ENCODE measurements around the gene ERGIC2. TPM values are rescaled to one million over a fixed set of nuclear protein-coding genes. Genes with fewer than 3 reads are reported as not detected.

ERGIC2 gene
- total and polyA plus RNA-seq, 2 donors (not counting 1 experiment from before 2014, with no cell fraction given) = 4.4 to 37.2 TPM

DNA sequence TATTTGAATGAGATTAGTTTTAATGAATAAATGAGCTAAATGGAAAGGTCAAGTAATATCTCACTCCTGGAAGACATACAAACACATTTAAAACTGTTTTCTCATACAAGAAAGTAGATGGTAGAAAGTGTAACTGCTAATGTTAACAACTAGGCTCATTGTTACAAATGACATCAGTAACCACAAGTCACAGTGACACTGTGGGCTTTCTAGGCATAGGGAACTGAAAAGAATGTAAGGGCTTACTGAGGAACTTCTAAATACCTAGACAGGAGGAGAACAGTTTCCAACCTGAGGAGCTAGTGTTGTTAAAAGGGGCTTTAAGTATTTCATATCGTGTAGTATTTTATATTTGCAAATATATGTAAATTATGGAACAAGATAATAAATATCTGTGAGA, 17.5 kb upstream of the ERGIC2 start:
- H3K9me3 Mint-ChIP-seq (ENCODE audit: insufficient read depth) = no peaks in the 10 kb centered on the region
- ChIA-PET POLR2A (no interaction called here), CTCF (no interaction called here)
- TF ChIP-seq EZH2 (IDR thresholded peaks at IDR 0.05; ENCODE audit: borderline replicate concordance, insufficient read depth, low read depth, low read length, poor library complexity, severe bottlenecking) = no peak
- TF ChIP-seq, protein P1, sequence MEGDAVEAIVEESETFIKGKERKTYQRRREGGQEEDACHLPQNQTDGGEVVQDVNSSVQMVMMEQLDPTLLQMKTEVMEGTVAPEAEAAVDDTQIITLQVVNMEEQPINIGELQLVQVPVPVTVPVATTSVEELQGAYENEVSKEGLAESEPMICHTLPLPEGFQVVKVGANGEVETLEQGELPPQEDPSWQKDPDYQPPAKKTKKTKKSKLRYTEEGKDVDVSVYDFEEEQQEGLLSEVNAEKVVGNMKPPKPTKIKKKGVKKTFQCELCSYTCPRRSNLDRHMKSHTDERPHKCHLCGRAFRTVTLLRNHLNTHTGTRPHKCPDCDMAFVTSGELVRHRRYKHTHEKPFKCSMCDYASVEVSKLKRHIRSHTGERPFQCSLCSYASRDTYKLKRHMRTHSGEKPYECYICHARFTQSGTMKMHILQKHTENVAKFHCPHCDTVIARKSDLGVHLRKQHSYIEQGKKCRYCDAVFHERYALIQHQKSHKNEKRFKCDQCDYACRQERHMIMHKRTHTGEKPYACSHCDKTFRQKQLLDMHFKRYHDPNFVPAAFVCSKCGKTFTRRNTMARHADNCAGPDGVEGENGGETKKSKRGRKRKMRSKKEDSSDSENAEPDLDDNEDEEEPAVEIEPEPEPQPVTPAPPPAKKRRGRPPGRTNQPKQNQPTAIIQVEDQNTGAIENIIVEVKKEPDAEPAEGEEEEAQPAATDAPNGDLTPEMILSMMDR (IDR thresholded peaks at IDR 0.05) = no peak
- H3K4me1 Mint-ChIP-seq = no peaks in the 10 kb centered on the region
- Histone ChIP-seq H3K27me3 (replicated peaks in 1 of 4; ENCODE audit: control extremely low read depth in 1 of 4, control insufficient read depth in 3 of 4, insufficient read depth in 4 of 4, low read length in 3 of 4) (peaks cover 0 to 4% (median 0%) of the 10 kb centered on the region in 4 experiments), H3K9ac (ENCODE audit: low read length) (no peak overlapping the region), H3K9me3 (ENCODE audit: control extremely low read depth in 1 of 3, control insufficient read depth in 2 of 3, insufficient read depth in 1 of 3, low read length in 2 of 3) (no peaks in the 10 kb centered on the region), H3K79me2 (ENCODE audit: control insufficient read depth, insufficient read depth, low read length) (no peaks in the 10 kb centered on the region), H3K36me3 (replicated peaks in 1 of 2; ENCODE audit: control extremely low read depth in 1 of 2, control insufficient read depth in 1 of 2, extremely low read depth in 1 of 2, insufficient read depth in 2 of 2, low read length in 1 of 2) (no peaks in the 10 kb centered on the region), H3K4me3 (ENCODE audit: control extremely low read depth in 1 of 5, extremely low read depth in 1 of 5, insufficient read depth in 1 of 5, low read depth in 2 of 5, low read length in 4 of 5) (no peak overlapping the region), H4K20me1 (ENCODE audit: control insufficient read depth, insufficient read depth, low read length, poor library complexity, severe bottlenecking) (no peaks in the 10 kb centered on the region), H3K4me2 (replicated peaks; ENCODE audit: low read depth, low read length, poor library complexity, severe bottlenecking) (no peak overlapping the region), H3K27ac (ENCODE audit: low read length in 2 of 2) (no peak overlapping the region), H2AFZ (ENCODE audit: insufficient read depth, low read depth, low read length, poor library complexity, severe bottlenecking) (no peak overlapping the region), H3K4me1 (ENCODE audit: control insufficient read depth in 2 of 2, insufficient read depth in 2 of 2, low read length in 2 of 2) (no peaks in the 10 kb centered on the region)
- peaks cover 43% of the 10 kb centered on the region for H3K27me3 Mint-ChIP-seq
- WGBS (ENCODE audit: insufficient coverage) = no CpG with 5 or more reads among the region's 1 CpG
- H3K4me3 Mint-ChIP-seq = no peak overlapping the region
- intact Hi-C loops (cut with micrococcal nuclease) = no loop called here
- DNase-seq (no peak), ATAC-seq (ENCODE audit: low read depth) (no peak)
- H3K27ac Mint-ChIP-seq = no peak overlapping the region

DNA sequence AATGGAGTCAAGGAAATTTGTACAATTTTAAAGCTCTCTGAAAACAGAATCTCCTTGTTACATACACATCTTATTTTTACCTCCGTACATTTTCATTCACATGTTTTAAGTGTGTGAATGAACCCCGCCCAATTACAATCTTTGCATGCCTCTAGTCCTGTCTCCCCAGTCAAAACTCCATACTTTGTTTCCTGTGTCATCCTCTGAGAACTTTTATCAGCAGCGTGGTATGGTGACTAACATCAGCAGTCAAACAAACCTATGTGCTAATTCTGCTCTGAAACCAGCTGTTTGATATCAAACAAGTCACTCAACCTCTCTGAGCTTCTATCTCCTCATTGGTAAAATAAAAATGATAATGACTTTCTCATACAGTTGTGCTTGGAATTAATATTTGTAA, 15.8 kb upstream of the ERGIC2 start:
- Mint-ChIP-seq H3K4me3 (no peak overlapping the region), H3K4me1 (no peaks in the 10 kb centered on the region), H3K27ac (no peak overlapping the region), H3K9me3 (ENCODE audit: insufficient read depth) (no peaks in the 10 kb centered on the region), H3K27me3 (peaks cover 46% of the 10 kb centered on the region)
- ChIA-PET POLR2A (no interaction called here), CTCF (no interaction called here)
- ATAC-seq (ENCODE audit: low read depth) = no peak
- Histone ChIP-seq H3K79me2 (ENCODE audit: control insufficient read depth, insufficient read depth, low read length) (no peaks in the 10 kb centered on the region), H3K4me1 (ENCODE audit: control insufficient read depth in 2 of 2, insufficient read depth in 2 of 2, low read length in 2 of 2) (no peaks in the 10 kb centered on the region), H2AFZ (ENCODE audit: insufficient read depth, low read depth, low read length, poor library complexity, severe bottlenecking) (no peak overlapping the region), H3K27me3 (replicated peaks in 1 of 4; ENCODE audit: control extremely low read depth in 1 of 4, control insufficient read depth in 3 of 4, insufficient read depth in 4 of 4, low read length in 3 of 4) (peaks cover 0 to 4% (median 0%) of the 10 kb centered on the region in 4 experiments), H3K4me2 (replicated peaks; ENCODE audit: low read depth, low read length, poor library complexity, severe bottlenecking) (no peak overlapping the region), H3K4me3 (ENCODE audit: control extremely low read depth in 1 of 5, extremely low read depth in 1 of 5, insufficient read depth in 1 of 5, low read depth in 2 of 5, low read length in 4 of 5) (no peak overlapping the region), H3K27ac (ENCODE audit: low read length in 2 of 2) (no peak overlapping the region), H3K36me3 (replicated peaks in 1 of 2; ENCODE audit: control extremely low read depth in 1 of 2, control insufficient read depth in 1 of 2, extremely low read depth in 1 of 2, insufficient read depth in 2 of 2, low read length in 1 of 2) (no peaks in the 10 kb centered on the region), H3K9me3 (ENCODE audit: control extremely low read depth in 1 of 3, control insufficient read depth in 2 of 3, insufficient read depth in 1 of 3, low read length in 2 of 3) (no peaks in the 10 kb centered on the region), H3K9ac (ENCODE audit: low read length) (no peak overlapping the region), H4K20me1 (ENCODE audit: control insufficient read depth, insufficient read depth, low read length, poor library complexity, severe bottlenecking) (no peaks in the 10 kb centered on the region)
- DNase-seq = no peak
- intact Hi-C loops (cut with micrococcal nuclease) = no loop called here
- TF ChIP-seq, protein P1 (IDR thresholded peaks at IDR 0.05) = no peak
- TF ChIP-seq EZH2 (IDR thresholded peaks at IDR 0.05; ENCODE audit: borderline replicate concordance, insufficient read depth, low read depth, low read length, poor library complexity, severe bottlenecking) = no peak
- WGBS (ENCODE audit: insufficient coverage) = 93% methylated on average over 2 of the region's 3 CpGs
